Measurements from ENCODE around the gene TEKT1.

Gene TEKT1

GRCh38 chr17:6757747-6758146 is 73.8 kb downstream of the TEKT1 start:
- no peak for DNase-seq (ENCODE audit: low read depth in 2 of 2)

DNA sequence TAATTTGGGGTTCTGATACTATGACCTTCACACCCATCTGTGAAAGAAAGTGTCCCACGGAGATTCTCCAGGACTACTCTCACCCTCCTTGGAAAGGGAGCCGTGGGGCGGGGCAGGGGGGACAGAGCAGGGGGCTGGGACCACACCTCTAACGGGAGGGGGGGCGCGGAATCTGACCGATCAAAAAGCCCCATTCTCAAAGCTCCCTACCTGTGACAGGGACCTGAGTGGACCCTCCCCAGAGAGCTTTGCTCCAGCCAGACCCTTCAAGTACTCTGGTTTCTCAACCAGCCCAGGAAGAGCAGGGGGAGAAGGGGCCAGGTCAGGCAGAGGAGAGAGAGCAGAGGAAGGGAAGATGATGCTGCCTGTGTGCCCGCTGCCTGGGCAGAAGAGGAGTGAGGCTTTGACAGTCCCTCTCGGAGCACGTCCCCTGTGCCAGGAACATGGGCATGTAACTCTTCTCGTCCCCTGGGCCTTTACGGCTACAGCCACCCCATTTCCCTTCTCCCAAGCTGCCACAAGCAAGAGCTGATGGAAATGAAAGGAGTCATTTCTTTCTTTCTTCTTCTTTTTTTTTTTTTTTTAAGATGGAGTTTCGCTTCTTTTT is 75.0 kb downstream of the TEKT1 start:
- no peak for DNase-seq (ENCODE audit: low read depth in 2 of 2)

GRCh38 chr17:6755731-6756184 is 75.8 kb downstream of the TEKT1 start, which contains the start of gene XAF1:
XAF1 (plus strand) TSS chr17:6756046; CDS start chr17:6756079, 33 bp downstream.
- peak; percentile 36 to 58 for DNase-seq (ENCODE audit: low read depth in 2 of 2)

DNA sequence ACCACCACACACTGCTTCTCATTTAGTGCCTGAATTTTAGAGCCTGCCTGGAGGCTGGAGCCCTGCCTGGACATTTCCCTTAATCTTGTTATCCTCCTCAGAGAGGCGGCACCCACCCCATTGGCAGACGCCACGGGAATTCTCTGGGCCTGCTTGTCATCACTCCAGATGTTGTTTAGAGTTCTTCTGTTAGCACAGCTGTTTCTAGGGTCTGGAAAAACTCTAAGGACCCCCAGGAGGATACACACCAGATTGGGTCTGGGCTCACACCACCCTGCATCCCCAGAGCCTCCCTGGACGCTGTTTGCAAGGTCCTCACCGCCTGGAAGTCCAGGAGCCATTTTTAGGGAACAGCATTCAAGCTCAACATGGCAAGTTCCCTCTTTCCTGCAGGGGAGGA is 76.2 kb downstream of the TEKT1 start:
- no peak for DNase-seq (ENCODE audit: low read depth in 2 of 2)

GRCh38 chr17:6753546-6753945 is 78.0 kb downstream of the TEKT1 start:
- no peak for DNase-seq (ENCODE audit: low read depth in 2 of 2)

DNA sequence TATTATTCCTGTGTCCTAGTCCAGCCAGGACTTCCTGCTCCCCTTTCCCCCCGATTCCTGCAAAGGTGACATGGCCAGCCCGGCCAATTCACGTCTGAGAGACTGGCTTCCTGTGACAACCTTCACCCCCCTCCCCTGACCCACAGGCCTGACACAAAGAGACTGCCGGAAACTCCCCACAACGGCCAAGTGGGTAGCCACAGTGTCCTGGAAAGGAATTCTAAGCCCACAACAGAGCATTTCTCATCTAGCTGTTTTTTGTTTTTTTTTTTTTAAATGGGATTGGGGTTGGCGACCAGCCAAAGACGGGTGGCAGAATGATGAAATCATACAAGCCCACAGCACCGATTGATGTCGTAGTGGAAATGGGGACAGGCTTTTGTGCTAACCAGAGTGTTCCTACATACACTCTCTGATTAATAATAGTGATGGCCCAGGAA is 78.5 kb downstream of the TEKT1 start:
- DNase-seq (ENCODE audit: low read depth in 2 of 2) = peak; percentile 45 to 50

GRCh38 chr17:6752068-6752909 is 79.2 kb downstream of the TEKT1 start:
- DNase-seq (ENCODE audit: low read depth in 2 of 2) = no peak

- DNase-seq (ENCODE audit: low read depth in 2 of 2) = no peak
Observed at GRCh38 chr17:6749519-6749918, 82.0 kb downstream of the TEKT1 start.

- DNase-seq (ENCODE audit: low read depth in 2 of 2) = no peak
Observed at GRCh38 chr17:6748617-6749016, 82.9 kb downstream of the TEKT1 start.

Measured in stimulated activated CD8-positive, alpha-beta memory T cell treated with anti-CD3 and anti-CD28 coated beads, Interleukin-7, amount 100 ng/mL, for 4 hours (primary cell).